Measurements from ENCODE around the gene TSNAXIP1. TPM values are rescaled to one million over a fixed set of nuclear protein-coding genes. Genes with fewer than 3 reads are reported as not detected.

The TSNAXIP1 gene
- total RNA-seq, 2 experiments from 2014 or later, result 0.47 to 0.63 TPM

DNA sequence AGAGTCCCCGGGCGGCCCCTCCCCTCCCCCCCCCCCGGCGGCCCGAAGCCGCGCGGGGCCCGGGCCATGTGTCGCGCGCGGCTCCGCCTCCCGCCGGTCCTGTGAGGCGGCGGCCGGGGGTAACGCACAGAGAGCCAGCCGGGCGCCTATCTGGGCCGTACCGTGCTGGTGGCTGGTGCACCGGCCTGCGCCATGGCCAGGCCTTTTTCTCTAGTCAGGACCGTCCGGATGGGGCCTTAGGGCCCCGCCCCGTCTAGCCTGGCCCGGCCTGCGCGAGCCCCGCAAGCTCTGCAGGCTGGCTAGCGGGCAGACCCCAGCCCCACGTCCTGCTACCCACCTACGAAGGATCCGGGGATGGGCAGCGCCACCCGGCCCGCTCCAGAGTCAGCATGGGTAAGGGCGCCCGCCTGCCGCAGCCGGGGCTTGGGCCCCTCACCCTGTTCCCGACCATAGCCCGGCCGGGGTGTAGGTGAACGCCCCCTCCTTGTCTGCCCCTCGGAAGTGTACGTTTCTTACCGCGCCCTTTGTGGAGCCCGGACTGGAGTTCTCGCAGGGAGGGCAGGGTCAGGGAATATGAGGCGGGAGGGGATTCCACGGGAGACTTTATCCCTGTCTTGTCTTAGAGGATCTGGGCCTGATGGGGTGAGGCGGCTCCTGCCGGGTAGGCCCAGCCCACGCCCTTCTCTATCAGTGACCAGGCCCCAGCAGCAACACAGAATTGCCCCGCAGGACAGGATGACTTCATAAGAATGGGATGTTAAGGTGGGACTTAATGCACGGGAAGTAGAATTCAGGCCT is 40.6 kb downstream of the TSNAXIP1 start, which contains the start of gene CENPT:
TSS of gene CENPT (minus strand) at position 630 of the 798 bp plus-strand sequence. CDS start 13,834 bp downstream, outside the sequence.
- H3K27ac Mint-ChIP-seq, result peak within 1 kb of the TSS; percentile 82
- CTCF ChIA-PET, result interaction anchor here (1.7 to 2.7 kb wide), 2 partner anchors 31 to 174 kb away, joined by 4 to 10 read pairs; no protein-coding TSS in a partner anchor
- POLR2A ChIA-PET, result interaction anchor here (0.5 to 4.2 kb wide), 2 partner anchors 14 to 427 kb away, joined by 3 to 28 read pairs; no protein-coding TSS in a partner anchor
- H3K9me3 Mint-ChIP-seq (ENCODE audit: insufficient read depth), result no peaks in the 10 kb centered on the region
- no peaks in the 10 kb centered on the region for H3K27me3 Mint-ChIP-seq (ENCODE audit: low read depth)
- peaks cover 47% of the 10 kb centered on the region for H3K4me1 Mint-ChIP-seq (ENCODE audit: low read depth)
- peak within 1 kb of the TSS; percentile 96 for H3K4me3 Mint-ChIP-seq
- peaks cover 31% of the 10 kb centered on the region for H3K36me3 Mint-ChIP-seq (ENCODE audit: low read depth)
- DNase-seq (no peak), ATAC-seq (peak; percentile 50)

- Mint-ChIP-seq H3K36me3 (ENCODE audit: low read depth) (peaks cover 31% of the 10 kb centered on the region), H3K4me1 (ENCODE audit: low read depth) (peaks cover 46% of the 10 kb centered on the region), H3K4me3 (peak overlapping the region; percentile 89), H3K27me3 (ENCODE audit: low read depth) (no peaks in the 10 kb centered on the region), H3K27ac (no peak overlapping the region), H3K9me3 (ENCODE audit: insufficient read depth) (no peaks in the 10 kb centered on the region)
- no peak for ATAC-seq
- no peak for DNase-seq
- ChIA-PET POLR2A (interaction anchor here (0.7 to 1.1 kb wide), 2 partner anchors 12 to 34 kb away, joined by 3 read pairs; no protein-coding TSS in a partner anchor), CTCF (interaction anchor here (0.9 to 2.7 kb wide), 4 partner anchors 32 to 327 kb away, joined by 3 to 10 read pairs (median 5); no protein-coding TSS in a partner anchor)
Measured at GRCh38 chr16:67848118-67848517, 41.4 kb downstream of the TSNAXIP1 start.

DNA sequence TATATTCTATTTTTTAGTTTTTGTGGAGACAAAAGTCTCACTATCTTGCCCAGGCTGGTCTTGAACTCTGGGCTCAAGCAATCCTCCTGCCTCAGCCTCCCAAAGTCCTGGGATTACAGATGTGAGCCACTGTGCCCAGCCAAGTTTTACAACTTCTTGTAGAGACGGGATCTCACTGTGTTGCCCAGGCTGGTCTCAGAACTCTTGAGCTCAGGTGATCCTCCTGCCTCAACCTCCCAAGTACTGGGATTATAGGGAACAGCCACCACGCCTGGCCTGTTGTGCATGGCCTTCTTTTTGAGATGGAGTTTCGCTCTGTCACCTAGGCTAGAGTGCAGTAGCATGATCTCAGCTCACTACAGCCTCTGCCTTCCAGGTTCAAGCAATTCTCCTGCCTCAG is 47.0 kb downstream of the TSNAXIP1 start:
- POLR2A ChIA-PET, result no interaction called here
- H3K4me1 Mint-ChIP-seq (ENCODE audit: low read depth), result peaks cover 20% of the 10 kb centered on the region
- H3K27me3 Mint-ChIP-seq (ENCODE audit: low read depth), result no peaks in the 10 kb centered on the region
- no peak overlapping the region for H3K4me3 Mint-ChIP-seq
- H3K36me3 Mint-ChIP-seq (ENCODE audit: low read depth), result peaks cover 10% of the 10 kb centered on the region
- no peak overlapping the region for H3K27ac Mint-ChIP-seq
- no peaks in the 10 kb centered on the region for H3K9me3 Mint-ChIP-seq (ENCODE audit: insufficient read depth)
- DNase-seq, result no peak
- no peak for ATAC-seq
- CTCF ChIA-PET, result interaction anchor here (1.3 kb wide), 1 partner anchor 11 kb away, joined by 3 read pairs; no protein-coding TSS in a partner anchor

DNA sequence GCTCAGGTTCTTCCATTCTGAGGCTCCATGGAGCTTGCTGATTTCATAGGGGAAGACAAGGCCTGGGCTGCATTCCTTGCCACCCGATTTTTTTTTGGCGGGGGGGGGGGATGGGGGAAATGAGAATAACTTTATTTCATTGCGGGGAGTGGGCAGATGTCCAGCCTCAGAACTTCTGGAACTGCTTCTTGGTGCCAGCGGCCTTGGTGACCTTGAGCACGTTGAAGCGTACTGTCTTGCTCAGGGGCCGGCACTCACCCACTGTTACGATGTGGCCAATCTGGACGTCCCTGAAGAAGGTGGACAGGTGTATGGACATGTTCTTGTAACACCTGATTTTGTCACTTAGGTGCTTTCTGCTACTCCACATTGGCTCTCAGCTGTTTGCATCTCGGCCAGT is 49.1 kb downstream of the TSNAXIP1 start:
- peaks cover 8% of the 10 kb centered on the region for H3K36me3 Mint-ChIP-seq (ENCODE audit: low read depth)
- no peak overlapping the region for H3K4me3 Mint-ChIP-seq
- ATAC-seq (no peak), DNase-seq (no peak)
- ChIA-PET POLR2A (interaction anchor here (1.5 kb wide), 1 partner anchor 23 kb away, joined by 3 read pairs; no protein-coding TSS in a partner anchor), CTCF (interaction anchor here (1.0 to 1.8 kb wide), 3 partner anchors 11 to 39 kb away, joined by 3 to 7 read pairs (median 5); no protein-coding TSS in a partner anchor)
- H3K27ac Mint-ChIP-seq, result no peak overlapping the region
- H3K9me3 Mint-ChIP-seq (ENCODE audit: insufficient read depth), result no peaks in the 10 kb centered on the region
- H3K4me1 Mint-ChIP-seq (ENCODE audit: low read depth), result peaks cover 14% of the 10 kb centered on the region
- H3K27me3 Mint-ChIP-seq (ENCODE audit: low read depth), result no peaks in the 10 kb centered on the region

GRCh38 chr16:67856927-67857546 is 50.3 kb downstream of the TSNAXIP1 start:
- Mint-ChIP-seq H3K4me1 (ENCODE audit: low read depth) (peaks cover 16% of the 10 kb centered on the region), H3K27ac (peak overlapping the region; percentile 23), H3K9me3 (ENCODE audit: insufficient read depth) (no peaks in the 10 kb centered on the region), H3K36me3 (ENCODE audit: low read depth) (peaks cover 11% of the 10 kb centered on the region), H3K4me3 (no peak overlapping the region), H3K27me3 (ENCODE audit: low read depth) (no peaks in the 10 kb centered on the region)
- ChIA-PET CTCF (no interaction called here), POLR2A (no interaction called here)
- no peak for DNase-seq
- no peak for ATAC-seq

DNA sequence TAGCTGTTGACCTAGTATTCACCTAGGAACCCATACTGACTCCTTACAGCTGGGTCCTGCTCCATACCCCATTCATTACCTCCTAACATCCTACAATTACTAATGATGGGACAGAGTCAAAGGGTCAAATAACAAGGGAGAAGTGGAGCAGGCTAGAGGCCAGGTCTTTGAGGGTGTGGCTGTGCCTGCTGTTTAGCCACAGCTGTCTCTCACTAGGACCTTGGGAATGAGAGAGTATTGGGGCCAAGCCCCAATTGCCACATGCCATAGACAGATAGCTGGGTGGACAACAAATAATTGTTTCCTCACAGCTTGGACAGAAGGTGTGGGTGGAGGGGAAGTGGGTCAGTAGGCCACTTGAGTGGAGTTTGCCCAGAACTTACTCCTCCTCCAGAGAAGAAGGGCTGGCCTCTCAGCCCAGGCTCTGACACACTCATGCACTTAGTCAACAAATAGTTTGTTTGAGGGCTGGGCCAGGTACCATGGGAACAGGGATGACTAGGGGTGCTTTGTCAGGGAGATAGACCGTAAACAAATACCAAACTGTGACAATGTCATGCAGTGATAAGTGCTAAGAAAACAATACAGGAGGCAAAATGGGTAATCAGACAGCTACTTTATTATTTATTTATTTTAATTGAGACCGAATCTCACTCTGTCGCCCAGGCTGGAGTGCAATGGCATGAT is 51.0 kb downstream of the TSNAXIP1 start:
- ChIA-PET CTCF (interaction anchor here (0.6 kb wide), 1 partner anchor 26 kb away, joined by 3 read pairs; no protein-coding TSS in a partner anchor), POLR2A (no interaction called here)
- peaks cover 16% of the 10 kb centered on the region for H3K4me1 Mint-ChIP-seq (ENCODE audit: low read depth)
- DNase-seq (no peak), ATAC-seq (peak; percentile 72)
- no peaks in the 10 kb centered on the region for H3K27me3 Mint-ChIP-seq (ENCODE audit: low read depth)
- no peak overlapping the region for H3K4me3 Mint-ChIP-seq
- no peak overlapping the region for H3K27ac Mint-ChIP-seq
- no peaks in the 10 kb centered on the region for H3K9me3 Mint-ChIP-seq (ENCODE audit: insufficient read depth)
- H3K36me3 Mint-ChIP-seq (ENCODE audit: low read depth), result peaks cover 11% of the 10 kb centered on the region

- H3K4me1 Mint-ChIP-seq (ENCODE audit: low read depth), result peaks cover 16% of the 10 kb centered on the region
- ChIA-PET CTCF (interaction anchor here (0.6 kb wide), 1 partner anchor 42 kb away, joined by 3 read pairs; no protein-coding TSS in a partner anchor), POLR2A (no interaction called here)
- peak overlapping the region; percentile 56 for H3K27ac Mint-ChIP-seq
- no peaks in the 10 kb centered on the region for H3K27me3 Mint-ChIP-seq (ENCODE audit: low read depth)
- no peak for DNase-seq
- H3K4me3 Mint-ChIP-seq, result no peak overlapping the region
- peaks cover 11% of the 10 kb centered on the region for H3K36me3 Mint-ChIP-seq (ENCODE audit: low read depth)
- H3K9me3 Mint-ChIP-seq (ENCODE audit: insufficient read depth), result no peaks in the 10 kb centered on the region
- ATAC-seq, result peak; percentile 12
Measured at GRCh38 chr16:67858500-67858899, 51.8 kb downstream of the TSNAXIP1 start.

DNA sequence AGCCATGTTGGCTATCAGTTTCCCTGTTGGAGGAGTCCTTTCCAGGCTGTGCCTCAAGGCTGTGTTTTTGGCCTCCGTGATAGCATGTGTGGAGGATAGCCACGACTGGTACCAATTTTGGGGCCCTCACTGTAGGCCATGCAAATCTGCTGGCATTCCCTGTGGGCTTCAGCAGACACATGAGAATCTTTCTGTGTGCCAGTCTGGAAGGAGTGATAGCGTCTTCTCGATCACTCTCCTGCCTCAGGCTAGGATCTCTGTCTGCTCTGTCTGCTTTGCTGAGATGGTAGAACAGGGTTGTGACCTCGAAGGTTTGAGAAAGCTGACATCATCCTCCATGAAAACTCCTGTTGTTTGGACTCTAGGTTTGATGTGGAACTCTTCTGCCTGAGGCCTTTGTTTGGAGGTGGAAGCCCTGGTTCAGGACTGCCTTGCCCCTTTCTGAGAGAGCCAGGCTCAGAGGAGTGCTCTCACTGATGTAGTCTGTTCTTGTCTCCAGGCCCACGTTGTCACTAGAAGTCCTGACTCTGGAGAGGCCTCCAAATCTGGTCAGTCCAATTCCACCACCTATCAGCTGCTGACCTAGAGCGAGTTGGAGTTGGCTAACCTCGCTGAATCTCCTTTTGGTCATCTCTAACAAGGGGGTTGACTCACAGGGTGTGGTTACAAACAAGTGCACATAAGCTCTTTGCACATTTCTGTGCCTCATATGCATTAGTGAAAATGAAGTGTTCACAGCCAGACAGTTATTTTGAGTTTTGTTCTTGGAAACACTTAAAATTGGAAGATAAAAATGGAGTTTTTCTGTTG is 54.1 kb downstream of the TSNAXIP1 start:
- peaks cover 9% of the 10 kb centered on the region for H3K36me3 Mint-ChIP-seq (ENCODE audit: low read depth)
- ChIA-PET CTCF (interaction anchor here (1.4 to 3.4 kb wide), 3 partner anchors 9 to 44 kb away, joined by 3 to 19 read pairs (median 3); no protein-coding TSS in a partner anchor), POLR2A (interaction anchor here (0.7 to 1.0 kb wide), 2 partner anchors 12 to 55 kb away, joined by 3 read pairs; no protein-coding TSS in a partner anchor)
- no peaks in the 10 kb centered on the region for H3K9me3 Mint-ChIP-seq (ENCODE audit: insufficient read depth)
- no peak for ATAC-seq
- no peak for DNase-seq
- no peak overlapping the region for H3K27ac Mint-ChIP-seq
- no peaks in the 10 kb centered on the region for H3K27me3 Mint-ChIP-seq (ENCODE audit: low read depth)
- peaks cover 11% of the 10 kb centered on the region for H3K4me1 Mint-ChIP-seq (ENCODE audit: low read depth)
- H3K4me3 Mint-ChIP-seq, result no peak overlapping the region

DNA sequence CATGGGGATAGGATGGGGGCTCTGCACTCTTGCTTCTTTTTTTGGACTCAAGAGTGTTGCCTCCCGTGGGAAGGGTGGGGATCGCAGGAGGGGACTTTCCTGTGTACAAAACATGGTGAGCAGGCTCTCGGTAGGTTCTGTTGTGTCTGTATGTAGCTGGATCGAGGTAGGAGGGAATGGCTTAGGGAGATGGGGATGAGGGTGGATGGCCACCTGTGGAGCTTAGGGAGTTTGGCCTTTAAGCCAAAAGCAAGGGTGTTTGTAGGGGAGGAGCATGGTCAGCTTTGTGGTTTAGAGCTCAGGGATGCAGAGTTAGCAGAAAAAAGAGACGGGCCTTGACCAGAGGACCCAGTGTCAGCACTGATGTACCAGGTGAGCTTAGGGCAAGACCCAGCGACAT is 55.2 kb downstream of the TSNAXIP1 start:
- Mint-ChIP-seq H3K36me3 (ENCODE audit: low read depth) (peaks cover 17% of the 10 kb centered on the region), H3K4me3 (no peak overlapping the region), H3K9me3 (ENCODE audit: insufficient read depth) (no peaks in the 10 kb centered on the region), H3K27ac (peak overlapping the region; percentile 26), H3K27me3 (ENCODE audit: low read depth) (no peaks in the 10 kb centered on the region), H3K4me1 (ENCODE audit: low read depth) (peaks cover 8% of the 10 kb centered on the region)
- CTCF ChIA-PET, result interaction anchor here (0.8 to 3.4 kb wide), 4 partner anchors 8 to 45 kb away, joined by 3 to 19 read pairs (median 8); partner anchors contain the start of gene EDC4
- DNase-seq (no peak), ATAC-seq (no peak)
- POLR2A ChIA-PET, result interaction anchor here (1.0 kb wide), 1 partner anchor 55 kb away, joined by 3 read pairs; the partner anchor contains the start of gene TSNAXIP1

DNA sequence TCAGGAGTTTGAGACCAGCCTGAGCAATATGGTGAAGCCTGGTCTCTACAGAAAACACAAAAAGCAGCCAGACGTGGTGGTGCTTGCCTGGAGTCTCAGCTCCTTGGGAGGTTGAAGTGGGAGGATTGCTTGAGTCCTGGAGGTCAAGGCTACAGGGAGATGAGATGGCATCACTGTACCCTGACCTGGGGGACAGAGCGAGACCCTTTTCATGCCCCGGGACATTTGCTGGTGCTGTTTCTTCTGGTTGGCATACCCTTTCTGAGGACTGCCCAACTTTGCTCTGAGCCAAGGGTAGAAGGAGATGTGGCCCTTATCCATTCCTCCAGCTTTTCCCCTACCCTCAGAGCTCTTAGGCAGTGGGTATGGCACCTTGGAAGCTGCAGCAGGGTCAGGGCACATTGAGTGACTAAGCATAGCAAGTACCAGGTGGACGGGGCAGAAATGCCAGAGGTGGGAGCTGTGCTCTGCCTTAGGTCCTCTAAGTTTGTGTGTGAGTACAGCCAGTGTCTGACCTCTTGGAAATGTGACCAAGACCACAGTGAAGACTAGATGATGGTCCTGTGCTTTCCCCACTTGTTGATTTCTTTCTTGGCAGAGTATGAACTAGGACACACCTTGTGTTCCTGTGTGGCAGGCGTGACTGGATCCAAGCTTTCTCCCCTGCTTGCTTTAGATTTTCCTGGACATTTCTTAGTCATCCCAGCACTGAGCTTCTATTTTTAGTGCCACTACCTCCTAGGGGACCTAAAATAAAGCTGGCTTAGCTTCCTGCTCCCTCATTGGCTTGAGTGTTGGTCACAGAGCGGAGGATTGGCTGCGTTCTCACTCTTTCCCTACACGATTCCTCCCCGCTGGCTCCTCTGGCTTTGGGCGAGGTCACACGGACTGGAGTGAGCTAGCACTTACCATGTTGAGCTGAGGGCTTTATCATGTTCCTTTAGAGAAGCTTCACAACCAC is 56.2 kb downstream of the TSNAXIP1 start:
- ChIA-PET POLR2A (interaction anchor here (1.0 kb wide), 1 partner anchor 56 kb away, joined by 3 read pairs; the partner anchor contains the start of gene TSNAXIP1), CTCF (interaction anchor here (0.8 to 3.4 kb wide), 6 partner anchors 8 to 342 kb away, joined by 3 to 19 read pairs (median 6); partner anchors contain the start of gene EDC4)
- Mint-ChIP-seq H3K36me3 (ENCODE audit: low read depth) (peaks cover 19% of the 10 kb centered on the region), H3K4me3 (no peak overlapping the region), H3K9me3 (ENCODE audit: insufficient read depth) (no peaks in the 10 kb centered on the region), H3K27me3 (ENCODE audit: low read depth) (no peaks in the 10 kb centered on the region), H3K4me1 (ENCODE audit: low read depth) (peaks cover 6% of the 10 kb centered on the region), H3K27ac (no peak overlapping the region)
- ATAC-seq (no peak), DNase-seq (no peak)
